ENCODE measurements around the gene MBLAC1. TPM values are rescaled to one million over a fixed set of nuclear protein-coding genes. Genes with fewer than 3 reads are reported as not detected.
"Not testable (repeated sequence)": the region's sequence is repeated elsewhere in the genome, so short reads cannot be mapped to it uniquely, and the experiment has no call there.

MBLAC1 gene
- total RNA-seq, 1 donor from 2014 or later: 2.1 TPM

DNA sequence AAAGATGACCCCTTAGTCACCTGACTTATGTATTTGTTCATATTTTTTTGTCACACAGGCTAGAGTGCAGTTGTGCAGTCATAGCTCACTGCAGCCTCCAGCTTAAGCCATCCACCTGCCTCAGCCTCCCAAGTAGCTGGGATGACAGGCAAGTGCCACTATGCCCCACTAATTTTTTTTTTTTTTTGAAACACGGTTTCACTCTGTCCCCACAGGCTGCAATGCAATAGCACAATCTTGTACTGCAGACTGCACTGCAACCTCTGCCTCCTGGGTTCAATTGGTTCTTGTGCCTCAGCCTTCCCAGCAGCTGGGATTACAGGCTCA is 1.8 kb downstream of the MBLAC1 start:
- Mint-ChIP-seq H3K27ac (ENCODE audit: unreplicated experiment) (no peak overlapping the region), H3K4me3 (peak overlapping the region; percentile 88), H3K4me1 (peaks cover 29% of the 10 kb centered on the region), H3K9me3 (no peaks in the 10 kb centered on the region), H3K36me3 (ENCODE audit: low read depth) (no peaks in the 10 kb centered on the region), H3K27me3 (ENCODE audit: low read depth) (peaks cover 13% of the 10 kb centered on the region)
- TF ChIP-seq CTCF (conservative IDR thresholded peaks at IDR 0.05): no peak
- DNase-seq (ENCODE audit: low read depth, low spot score): no peak

- Mint-ChIP-seq H3K4me1 (peaks cover 24% of the 10 kb centered on the region), H3K27me3 (ENCODE audit: low read depth) (peaks cover 13% of the 10 kb centered on the region)
- H3K36me3 Mint-ChIP-seq (ENCODE audit: low read depth); H3K9me3 Mint-ChIP-seq; H3K4me3 Mint-ChIP-seq; H3K27ac Mint-ChIP-seq (ENCODE audit: unreplicated experiment); DNase-seq (ENCODE audit: low read depth, low spot score): not testable (repeated sequence)
Measured at GRCh38 chr7:100130220-100130607, 3.4 kb downstream of the MBLAC1 start.

DNA sequence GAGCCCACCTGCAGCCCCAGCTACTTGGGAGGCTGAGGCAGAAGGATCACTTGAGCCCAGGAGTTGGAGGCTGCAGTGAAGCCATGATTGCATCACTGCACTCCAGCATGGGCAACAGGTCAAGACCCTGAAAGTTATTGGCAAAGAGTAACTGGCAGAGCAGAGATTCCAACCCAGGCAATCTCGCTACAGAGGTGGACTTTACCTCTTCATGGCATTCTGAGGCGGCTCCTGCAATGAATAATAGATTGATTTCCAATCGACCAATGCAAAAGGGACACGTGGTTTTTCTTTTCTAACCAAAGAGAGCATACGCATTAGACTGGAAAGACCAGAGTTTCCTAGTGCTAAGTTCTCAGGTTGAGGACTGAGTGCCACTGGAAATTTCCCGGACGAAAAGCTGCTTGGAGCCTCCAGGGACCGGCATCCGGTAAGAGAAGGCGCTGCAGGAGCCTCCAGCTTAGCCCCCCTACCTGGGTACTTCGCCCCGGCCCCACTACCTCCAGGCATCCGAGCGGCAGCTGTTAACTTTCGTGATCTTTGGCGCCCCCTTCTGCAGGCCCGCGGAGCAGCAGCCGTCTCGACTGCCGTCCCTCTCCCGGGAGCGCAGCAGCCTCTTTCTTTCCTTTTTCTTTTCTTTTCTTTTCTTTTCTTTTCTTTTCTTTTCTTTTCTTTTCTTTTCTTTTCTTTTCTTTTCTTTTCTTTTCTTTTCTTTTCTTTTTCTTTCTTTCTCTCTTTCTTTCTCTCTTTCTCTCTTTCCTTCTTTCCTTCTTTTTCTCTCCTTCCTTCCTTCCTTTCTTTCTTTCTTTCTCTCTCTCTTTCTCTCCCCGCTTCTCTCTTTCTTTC is 4.1 kb downstream of the MBLAC1 start:
- peaks cover 13% of the 10 kb centered on the region for H3K27me3 Mint-ChIP-seq (ENCODE audit: low read depth)
- no peaks in the 10 kb centered on the region for H3K9me3 Mint-ChIP-seq
- TF ChIP-seq CTCF (conservative IDR thresholded peaks at IDR 0.05): peak; percentile 93
- H3K4me3 Mint-ChIP-seq: peak overlapping the region; percentile 34
- peaks cover 24% of the 10 kb centered on the region for H3K4me1 Mint-ChIP-seq
- no peaks in the 10 kb centered on the region for H3K36me3 Mint-ChIP-seq (ENCODE audit: low read depth)
- DNase-seq (ENCODE audit: low read depth, low spot score): peak; percentile 96
- no peak overlapping the region for H3K27ac Mint-ChIP-seq (ENCODE audit: unreplicated experiment)

GRCh38 chr7:100132126-100132525 is 5.4 kb downstream of the MBLAC1 start:
- TF ChIP-seq CTCF (conservative IDR thresholded peaks at IDR 0.05): no peak
- H3K4me3 Mint-ChIP-seq: peak overlapping the region; percentile 66
- no peak for DNase-seq (ENCODE audit: low read depth, low spot score)
- H3K27me3 Mint-ChIP-seq (ENCODE audit: low read depth): peaks cover 9% of the 10 kb centered on the region
- no peaks in the 10 kb centered on the region for H3K36me3 Mint-ChIP-seq (ENCODE audit: low read depth)
- H3K4me1 Mint-ChIP-seq: peaks cover 14% of the 10 kb centered on the region
- no peaks in the 10 kb centered on the region for H3K9me3 Mint-ChIP-seq
- H3K27ac Mint-ChIP-seq (ENCODE audit: unreplicated experiment): no peak overlapping the region

GRCh38 chr7:100132697-100133151 is 6.0 kb downstream of the MBLAC1 start:
- Mint-ChIP-seq H3K4me3 (peak overlapping the region; percentile 66), H3K4me1 (peaks cover 14% of the 10 kb centered on the region), H3K27ac (ENCODE audit: unreplicated experiment) (peak overlapping the region; percentile 1), H3K27me3 (ENCODE audit: low read depth) (peaks cover 9% of the 10 kb centered on the region), H3K9me3 (no peaks in the 10 kb centered on the region), H3K36me3 (ENCODE audit: low read depth) (no peaks in the 10 kb centered on the region)
- peak; percentile 91 for TF ChIP-seq CTCF (conservative IDR thresholded peaks at IDR 0.05)
- DNase-seq (ENCODE audit: low read depth, low spot score): peak; percentile 63

Data from neural crest cell (in vitro differentiated cells).